Hepatocyte (in vitro differentiated cells): ENCODE data around the gene TP53RK. TPM values are rescaled to one million over a fixed set of nuclear protein-coding genes. Genes with fewer than 3 reads are reported as not detected.

Source experiments
- DNase-seq: peaks from one replicate; pipeline ENCODE4 v3.0.0-alpha.2; 2016; ENCODE audit warnings: low spot score
- H2AFZ ChIP-seq: fragments of 200-600 bp; sonication (generic); 2 replicates; pipeline ENCODE4 v1.6.0; 2016; ENCODE audit warnings: antibody characterized with exemption, mild to moderate bottlenecking
- H3K27ac ChIP-seq: fragments of 200-600 bp; sonication (generic); 2 replicates; pipeline ENCODE4 v1.5.1; 2016; ENCODE audit warnings: mild to moderate bottlenecking
- H3K27me3 ChIP-seq: fragments of 200-600 bp; sonication (generic); 2 replicates; pipeline ENCODE4 v1.6.1; 2016
- H3K36me3 ChIP-seq: fragments of 200-600 bp; sonication (generic); replicated peaks from 2 replicates; pipeline ENCODE4 v1.5.1; 2016; ENCODE audit warnings: low read depth; ENCODE audit not compliant: insufficient read depth
- H3K4me1 ChIP-seq: fragments of 200-600 bp; sonication (generic); 2 replicates; pipeline ENCODE4 v1.5.1; 2016; ENCODE audit warnings: mild to moderate bottlenecking, moderate library complexity; ENCODE audit not compliant: insufficient read depth
- H3K4me2 ChIP-seq: fragments of 200-600 bp; sonication (generic); 2 replicates; pipeline ENCODE4 v1.6.0; 2016
- H3K4me3 ChIP-seq: fragments of 200-600 bp; sonication (generic); 2 replicates; pipeline ENCODE4 v1.5.1; 2016; ENCODE audit warnings: mild to moderate bottlenecking
- H3K79me2 ChIP-seq: fragments of 200-600 bp; sonication (generic); 2 replicates; pipeline ENCODE4 v1.6.0; 2017; ENCODE audit warnings: mild to moderate bottlenecking
- H3K9me2 ChIP-seq: fragments of 200-600 bp; sonication (generic); replicated peaks from 2 replicates; pipeline ENCODE4 v1.6.0; 2017; ENCODE audit warnings: mild to moderate bottlenecking; ENCODE audit not compliant: insufficient read depth
- H3K9me3 ChIP-seq: fragments of 200-600 bp; sonication (generic); 2 replicates; pipeline ENCODE4 v1.5.1; 2016; ENCODE audit warnings: low read depth, mild to moderate bottlenecking
- H4K20me1 ChIP-seq: fragments of 200-600 bp; sonication (generic); 2 replicates; pipeline ENCODE4 v1.6.0; 2016; ENCODE audit warnings: mild to moderate bottlenecking; ENCODE audit not compliant: insufficient read depth, poor library complexity, severe bottlenecking
- CTCF ChIP-seq: fragments of 200-600 bp; sonication (generic); IDR thresholded peaks from 2 replicates; pipeline ENCODE4 v1.5.1; 2016; ENCODE audit warnings: antibody characterized with exemption, mild to moderate bottlenecking; ENCODE audit not compliant: poor library complexity
- EZH2 ChIP-seq: fragments of 200-600 bp; sonication (generic); IDR thresholded peaks from 2 replicates; pipeline ENCODE4 v1.6.1; 2016; ENCODE audit warnings: antibody characterized with exemption, mild to moderate bottlenecking, borderline replicate concordance
- EZH2phosphoT487 ChIP-seq: fragments of 200-600 bp; sonication (generic); IDR thresholded peaks from one replicate; pipeline ENCODE4 v1.6.1; 2018; ENCODE audit warnings: antibody characterized with exemption, mild to moderate bottlenecking, low read depth, moderate library complexity; ENCODE audit not compliant: unreplicated experiment, severe bottlenecking
- WGBS: methylation state at CpG from one replicate; pipeline ENCODE4 v1.1.6; 2016; ENCODE audit warnings: low lambda C conversion rate; ENCODE audit errors: missing lambda C conversion rate; 5-methylcytosine and 5-hydroxymethylcytosine counted together
- polyA plus RNA-seq: library from polyadenylated mRNA; unstranded; fragments of >200 nt; fragmentation: Nextera tagmentation; extraction: Ambion mirVana; gene quantifications from 2 replicates; pipeline ENCODE4 v1.2.1, GENCODE V29; 2016
- total RNA-seq: library from RNA; depleted of rRNA; stranded (reverse); fragments of >200 nt; gene quantifications from 2 replicates; pipeline ENCODE4 v1.2.3, GENCODE V29; 2014

TP53RK gene
- total and polyA plus RNA-seq, 2 experiments from 2014 or later = 19.6 to 19.8 TPM

DNA sequence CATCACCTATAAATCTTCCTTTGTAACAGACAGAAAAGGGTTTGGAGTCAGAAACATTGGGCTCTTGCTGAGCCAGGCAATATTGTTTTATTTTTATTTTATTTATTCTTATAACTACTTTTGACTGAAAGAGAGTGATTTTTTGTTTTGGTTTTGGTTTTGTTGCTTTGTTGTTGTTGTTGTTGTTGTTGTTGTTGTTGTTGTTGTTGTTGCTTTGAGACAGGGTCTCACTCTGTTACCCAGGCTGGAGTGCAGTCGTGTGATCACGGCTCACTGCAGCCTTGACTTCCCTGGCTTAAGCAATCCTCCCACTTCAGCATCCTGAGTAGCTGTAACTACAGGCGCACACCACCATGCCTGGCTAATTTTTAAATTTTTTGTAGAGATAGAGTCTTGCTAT, 22.9 kb downstream of the TP53RK start:
- H3K9me2 ChIP-seq = no peaks in the 10 kb centered on the region
- no peak overlapping the region for H2AFZ ChIP-seq
- 98% methylated on average over 3 of the region's 3 CpGs for WGBS
- no peak overlapping the region for H3K4me3 ChIP-seq
- no peak overlapping the region for H3K4me2 ChIP-seq
- no peaks in the 10 kb centered on the region for H3K9me3 ChIP-seq
- TF ChIP-seq EZH2 (no peak), EZH2phosphoT487 (no peak), CTCF (no peak)
- H3K4me1 ChIP-seq = no peaks in the 10 kb centered on the region
- H3K36me3 ChIP-seq = no peaks in the 10 kb centered on the region
- no peaks in the 10 kb centered on the region for H3K27me3 ChIP-seq
- no peaks in the 10 kb centered on the region for H4K20me1 ChIP-seq
- no peaks in the 10 kb centered on the region for H3K79me2 ChIP-seq
- no peak overlapping the region for H3K27ac ChIP-seq
- DNase-seq = no peak

GRCh38 chr20:46665602-46666001, 23.6 kb downstream of the TP53RK start:
- H4K20me1 ChIP-seq = no peaks in the 10 kb centered on the region
- no peaks in the 10 kb centered on the region for H3K36me3 ChIP-seq
- no peak overlapping the region for H3K4me3 ChIP-seq
- H3K4me2 ChIP-seq = no peak overlapping the region
- no peak overlapping the region for H3K27ac ChIP-seq
- no peaks in the 10 kb centered on the region for H3K9me3 ChIP-seq
- TF ChIP-seq EZH2phosphoT487 (no peak), CTCF (no peak), EZH2 (no peak)
- no peak for DNase-seq
- H3K79me2 ChIP-seq = no peaks in the 10 kb centered on the region
- H2AFZ ChIP-seq = no peak overlapping the region
- no peaks in the 10 kb centered on the region for H3K27me3 ChIP-seq
- WGBS = 82% methylated on average over 3 of the region's 3 CpGs
- no peaks in the 10 kb centered on the region for H3K9me2 ChIP-seq
- no peaks in the 10 kb centered on the region for H3K4me1 ChIP-seq

DNA sequence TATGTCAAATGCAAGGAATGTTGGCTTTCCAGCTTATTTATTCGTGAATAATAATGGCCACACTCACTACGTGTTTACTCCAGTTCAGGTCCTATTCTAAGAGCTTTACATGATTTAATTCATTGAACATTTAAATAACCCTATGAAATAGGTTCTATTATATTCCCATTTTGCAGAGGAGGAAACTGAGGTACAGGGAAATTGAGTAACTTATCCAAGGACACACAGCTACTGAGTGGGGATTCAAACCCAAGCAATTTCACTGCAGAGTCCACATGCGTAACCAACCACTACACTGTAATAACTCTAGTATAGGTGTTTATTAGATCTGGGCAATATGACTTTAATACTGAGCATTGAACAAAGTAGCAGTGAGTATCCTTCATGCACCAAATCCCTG, 25.7 kb downstream of the TP53RK start:
- Histone ChIP-seq H3K4me2 (no peak overlapping the region), H3K36me3 (no peaks in the 10 kb centered on the region), H3K9me2 (no peaks in the 10 kb centered on the region), H3K4me1 (no peaks in the 10 kb centered on the region), H3K79me2 (no peaks in the 10 kb centered on the region), H2AFZ (no peak overlapping the region), H3K27ac (no peak overlapping the region), H3K27me3 (no peaks in the 10 kb centered on the region), H3K9me3 (no peaks in the 10 kb centered on the region), H3K4me3 (no peak overlapping the region), H4K20me1 (no peaks in the 10 kb centered on the region)
- no peak for TF ChIP-seq EZH2phosphoT487
- no peak for TF ChIP-seq CTCF
- TF ChIP-seq EZH2 = no peak
- no peak for DNase-seq
- 94% methylated on average over 3 of the region's 3 CpGs for WGBS

DNA sequence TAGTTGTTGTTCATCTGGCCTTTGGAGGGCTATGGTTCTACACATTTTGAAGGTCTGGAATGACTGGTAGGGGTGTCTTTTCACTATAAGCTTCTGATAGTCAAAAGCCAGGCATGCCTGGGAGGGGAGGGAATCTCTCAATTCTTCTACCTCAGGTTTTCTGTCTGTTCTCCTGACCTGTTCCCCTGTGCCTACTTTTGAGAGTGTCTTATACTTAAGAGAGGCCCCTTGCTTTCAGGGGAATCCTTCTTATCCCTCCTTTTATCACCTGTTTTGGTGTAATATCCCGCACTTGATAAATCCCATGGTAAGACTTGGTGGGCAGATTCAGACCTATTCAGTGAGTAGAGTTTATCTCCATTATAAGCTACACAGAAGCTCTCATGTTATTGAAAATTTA, 27.6 kb downstream of the TP53RK start:
- Histone ChIP-seq H3K4me3 (no peak overlapping the region), H3K27ac (no peak overlapping the region), H3K4me1 (no peaks in the 10 kb centered on the region), H2AFZ (no peak overlapping the region), H3K9me2 (no peaks in the 10 kb centered on the region), H3K36me3 (no peaks in the 10 kb centered on the region), H3K4me2 (no peak overlapping the region), H3K9me3 (no peaks in the 10 kb centered on the region), H3K27me3 (no peaks in the 10 kb centered on the region), H3K79me2 (no peaks in the 10 kb centered on the region), H4K20me1 (no peaks in the 10 kb centered on the region)
- TF ChIP-seq EZH2 (no peak), CTCF (no peak), EZH2phosphoT487 (no peak)
- no peak for DNase-seq
- WGBS = 93% methylated on average over 1 of the region's 1 CpG
